GM12873 (cell line): ENCODE results near the gene ZNF112.

Source experiments
- TF ChIP-seq, protein P1 (sequence below): IDR thresholded peaks from 2 replicates; pipeline ENCODE4 v1.5.1; 2012; ENCODE audit warnings: low read depth, mild to moderate bottlenecking, moderate library complexity, low read length, control low read depth; ENCODE audit not compliant: insufficient read depth; ENCODE audit errors: missing control alignments

ZNF112 gene

DNA sequence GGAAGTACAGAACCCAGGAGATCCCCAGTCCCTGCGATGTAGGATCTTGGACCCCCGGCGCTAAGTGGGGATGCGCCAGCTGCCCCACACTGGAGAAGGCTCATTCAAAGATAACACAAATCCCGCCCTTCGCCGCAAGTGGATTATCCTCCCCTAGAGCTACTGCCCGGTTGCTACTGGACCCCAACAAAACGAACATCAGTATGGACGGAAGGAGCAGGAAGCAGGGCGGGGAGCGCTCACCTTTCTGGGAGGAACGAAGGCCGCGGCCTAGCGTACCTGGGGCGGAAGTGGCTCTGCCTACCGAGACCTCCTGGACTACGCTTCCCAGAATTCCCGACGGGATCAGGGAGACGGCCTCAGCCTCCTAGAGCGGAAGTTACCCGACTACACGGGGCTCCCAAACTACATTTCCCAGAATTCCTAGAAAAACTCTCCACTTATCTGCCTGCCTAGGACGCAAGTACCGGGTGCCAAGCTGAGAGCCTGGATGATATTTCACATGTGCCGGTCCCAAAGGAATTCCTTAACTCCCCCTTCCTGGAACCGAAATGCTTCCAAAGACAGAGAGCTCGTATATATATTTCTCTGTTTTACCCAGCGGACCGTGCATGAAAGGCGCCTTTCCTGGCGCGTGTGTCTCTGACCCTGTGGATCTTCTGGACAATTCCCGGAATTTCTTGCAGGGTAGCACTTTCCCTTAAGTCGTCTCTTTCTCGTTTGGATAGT is at the start of gene ZNF112:
ZNF112 (minus strand) TSS at position 298 of the 729 bp plus-strand sequence. CDS start 16,141 bp downstream, outside the sequence.
- TF ChIP-seq, protein P1, sequence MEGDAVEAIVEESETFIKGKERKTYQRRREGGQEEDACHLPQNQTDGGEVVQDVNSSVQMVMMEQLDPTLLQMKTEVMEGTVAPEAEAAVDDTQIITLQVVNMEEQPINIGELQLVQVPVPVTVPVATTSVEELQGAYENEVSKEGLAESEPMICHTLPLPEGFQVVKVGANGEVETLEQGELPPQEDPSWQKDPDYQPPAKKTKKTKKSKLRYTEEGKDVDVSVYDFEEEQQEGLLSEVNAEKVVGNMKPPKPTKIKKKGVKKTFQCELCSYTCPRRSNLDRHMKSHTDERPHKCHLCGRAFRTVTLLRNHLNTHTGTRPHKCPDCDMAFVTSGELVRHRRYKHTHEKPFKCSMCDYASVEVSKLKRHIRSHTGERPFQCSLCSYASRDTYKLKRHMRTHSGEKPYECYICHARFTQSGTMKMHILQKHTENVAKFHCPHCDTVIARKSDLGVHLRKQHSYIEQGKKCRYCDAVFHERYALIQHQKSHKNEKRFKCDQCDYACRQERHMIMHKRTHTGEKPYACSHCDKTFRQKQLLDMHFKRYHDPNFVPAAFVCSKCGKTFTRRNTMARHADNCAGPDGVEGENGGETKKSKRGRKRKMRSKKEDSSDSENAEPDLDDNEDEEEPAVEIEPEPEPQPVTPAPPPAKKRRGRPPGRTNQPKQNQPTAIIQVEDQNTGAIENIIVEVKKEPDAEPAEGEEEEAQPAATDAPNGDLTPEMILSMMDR, result no peak

DNA sequence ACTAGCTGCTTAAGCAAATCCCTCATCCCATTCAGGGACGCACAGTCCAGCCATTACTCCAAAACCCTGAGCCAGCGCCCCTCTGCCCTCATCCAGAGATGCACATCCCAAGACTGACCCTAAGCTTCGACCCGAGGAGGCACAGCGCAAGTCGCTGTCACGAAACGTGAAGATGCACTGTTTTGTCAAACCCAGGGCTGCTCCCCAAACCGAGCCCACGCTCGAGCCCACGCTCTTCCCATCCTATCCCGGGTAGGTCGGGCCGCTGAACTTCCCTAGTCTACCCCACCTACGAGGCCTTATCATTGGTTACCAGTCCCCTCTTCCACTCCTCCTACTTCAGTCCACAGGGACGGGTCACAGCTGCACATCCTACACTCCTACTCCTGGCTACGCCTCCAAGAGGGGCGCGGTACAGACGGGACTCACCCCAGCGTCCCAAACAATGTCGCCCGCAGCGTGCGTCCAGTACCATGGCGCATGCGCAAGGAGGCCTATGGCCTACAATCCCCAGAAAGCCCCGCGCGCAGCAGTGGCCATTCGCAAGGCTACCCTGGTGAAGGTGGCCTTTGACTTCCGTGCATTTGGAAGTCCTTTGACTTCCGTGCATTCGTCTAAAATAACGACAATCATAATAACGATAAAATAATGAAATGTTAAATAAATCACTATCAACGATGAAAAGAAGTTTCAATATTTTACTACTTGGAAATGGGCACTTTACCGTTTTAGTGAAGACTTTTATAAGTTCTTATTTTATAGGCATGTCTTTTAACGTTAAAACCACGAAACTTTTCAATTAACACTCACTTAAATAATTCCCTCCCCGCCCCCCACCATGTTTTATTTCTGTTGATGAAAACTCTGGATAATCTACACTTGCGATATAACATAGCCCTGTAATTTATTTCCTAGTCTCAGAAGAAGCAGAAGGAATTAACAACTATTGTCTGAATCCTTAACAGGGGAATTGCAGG is 44.9 kb upstream of the ZNF112 start, which contains the start of gene ZNF285:
ZNF285 (minus strand) TSS at position 470 of the 977 bp plus-strand sequence. CDS start 4,395 bp downstream, outside the sequence.
- TF ChIP-seq, protein P1, result no peak

DNA sequence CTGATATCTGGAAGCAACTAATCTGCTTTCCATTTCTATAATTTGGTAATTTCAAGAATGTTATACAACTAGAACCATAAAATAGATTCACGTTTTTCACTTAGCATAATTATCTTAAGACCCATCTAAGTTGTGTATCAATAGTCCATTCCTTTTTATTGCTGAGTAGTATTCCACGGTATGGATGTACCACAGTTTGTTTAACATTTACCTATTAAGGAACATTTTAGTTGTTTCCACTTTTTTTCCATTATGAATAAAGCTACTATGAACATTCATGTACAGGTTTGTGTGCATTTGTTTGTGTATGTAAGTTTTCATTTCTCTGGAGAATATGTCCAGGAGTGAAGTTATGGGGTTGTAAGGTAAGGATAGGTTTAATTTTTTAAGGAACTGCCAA is 18.3 kb upstream of the ZNF112 start:
- TF ChIP-seq, protein P1, result no peak

DNA sequence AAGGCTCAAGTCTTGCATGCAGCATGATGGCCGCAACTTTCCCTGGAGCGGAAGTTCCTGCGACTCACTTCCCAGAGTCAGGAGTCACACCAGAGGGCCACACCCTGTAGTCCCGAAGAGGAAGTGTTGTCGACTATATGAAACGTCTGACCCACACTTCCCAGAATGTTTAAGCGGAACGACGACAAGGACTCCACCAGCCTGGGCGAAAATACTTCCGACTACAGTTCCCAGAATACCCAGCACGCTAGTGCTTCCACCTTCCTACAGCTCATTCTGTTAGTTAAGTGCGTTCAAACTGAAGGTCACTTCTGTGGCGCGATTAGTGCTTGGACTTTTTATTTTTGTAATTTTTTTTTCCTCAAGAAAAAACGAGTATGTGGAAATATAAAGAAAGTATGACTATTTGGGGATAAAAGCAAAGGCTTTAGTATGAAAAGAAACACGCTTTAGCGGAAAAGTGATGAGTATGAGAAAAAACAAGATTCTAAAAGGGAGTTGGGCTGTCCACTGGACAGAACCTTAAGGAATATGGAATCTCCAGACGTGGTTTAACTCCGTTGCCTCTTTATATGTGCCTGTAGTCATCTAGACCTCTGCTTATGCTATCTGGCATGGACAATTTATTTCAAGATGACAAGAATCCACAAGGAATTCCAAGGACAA is 15.5 kb upstream of the ZNF112 start:
- TF ChIP-seq, protein P1, result no peak

DNA sequence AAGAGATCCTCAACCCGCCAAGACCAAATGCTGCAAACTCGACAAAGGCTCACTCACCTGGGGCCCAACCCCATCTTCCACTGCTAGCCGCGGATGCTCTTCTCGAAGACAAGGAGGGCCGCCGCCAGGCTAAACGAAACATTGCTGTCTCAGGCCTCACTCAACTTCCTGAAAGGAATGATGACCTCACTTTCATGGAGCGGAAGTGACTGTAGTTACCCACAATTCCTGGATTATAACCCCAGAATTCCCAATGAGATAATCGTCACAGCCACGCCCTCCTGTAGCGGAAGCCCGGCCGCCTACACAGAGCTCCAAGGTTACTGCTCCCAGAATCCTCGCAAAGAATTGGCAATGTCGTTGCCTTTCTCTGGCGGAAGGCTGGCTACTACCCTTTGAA is 10.5 kb upstream of the ZNF112 start:
- TF ChIP-seq, protein P1, result no peak

DNA sequence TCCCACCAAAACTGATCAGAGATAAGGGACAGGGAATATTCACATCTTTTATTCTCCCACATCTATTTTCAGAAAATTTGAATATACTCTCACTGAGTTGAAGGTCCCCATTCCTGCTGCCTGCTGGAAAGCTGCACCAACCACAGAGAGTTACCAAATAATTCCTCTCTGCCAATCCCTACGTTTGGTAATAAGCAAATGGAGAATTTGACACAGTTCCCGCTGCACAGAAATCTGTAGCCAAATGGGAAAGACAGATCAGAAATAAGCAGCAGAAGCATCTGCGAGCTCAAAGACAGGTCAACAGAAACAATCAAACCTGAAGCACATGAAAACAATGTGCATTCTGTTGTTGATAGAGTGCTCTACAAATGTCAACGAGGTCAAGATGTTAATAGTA is 9.9 kb downstream of the ZNF112 start:
- TF ChIP-seq, protein P1, result no peak
